Mucosa of stomach (tissue), 1 donor: Measurements from ENCODE around the gene ECHS1.
A peak's percentile ranks its signal among the peaks of the same experiment; 100 is the strongest.
"Not testable (repeated sequence)": the region's sequence is repeated elsewhere in the genome, so short reads cannot be mapped to it uniquely, and the experiment has no call there.

Experiments
- H3K27me3 ChIP-seq: one replicate; pipeline ENCODE4 v1.7.0; 2013; ENCODE audit warnings: mild to moderate bottlenecking, low read length; ENCODE audit not compliant: control insufficient read depth, insufficient read depth
- H3K36me3 ChIP-seq: one replicate; pipeline ENCODE4 v1.7.0; 2013; ENCODE audit warnings: low read length; ENCODE audit not compliant: control insufficient read depth, insufficient read depth
- H3K4me1 ChIP-seq: one replicate; pipeline ENCODE4 v1.7.0; 2013; ENCODE audit warnings: mild to moderate bottlenecking, low read length; ENCODE audit not compliant: control insufficient read depth, insufficient read depth
- H3K4me3 ChIP-seq: one replicate; pipeline ENCODE4 v1.7.0; 2013; ENCODE audit warnings: low read length
- H3K9ac ChIP-seq: one replicate; pipeline ENCODE4 v1.7.0; 2013; ENCODE audit warnings: mild to moderate bottlenecking, low read length, moderate library complexity
- H3K9me3 ChIP-seq: one replicate; pipeline ENCODE4 v1.7.0; 2013; ENCODE audit warnings: mild to moderate bottlenecking, low read length, moderate library complexity; ENCODE audit not compliant: control insufficient read depth
- donor health status: Pancreatic carcinoma.

ECHS1 gene

GRCh38 chr10:133394801-133395221, 21.7 kb upstream of the ECHS1 start:
- Histone ChIP-seq H3K9ac (peak overlapping the region; percentile 90), H3K9me3 (no peaks in the 10 kb centered on the region), H3K36me3 (no peaks in the 10 kb centered on the region), H3K4me3 (peak overlapping the region; percentile 60), H3K4me1 (peaks cover 6% of the 10 kb centered on the region), H3K27me3 (no peaks in the 10 kb centered on the region)

- Histone ChIP-seq H3K27me3 (no peaks in the 10 kb centered on the region), H3K4me3 (peak within 1 kb of the TSS; percentile 60), H3K9ac (peak within 1 kb of the TSS; percentile 90), H3K4me1 (peaks cover 6% of the 10 kb centered on the region), H3K36me3 (no peaks in the 10 kb centered on the region), H3K9me3 (no peaks in the 10 kb centered on the region)
These were observed 21.0 kb upstream of the ECHS1 start, which contains the start of gene MTG1 for GRCh38 chr10:133394064-133394663. MTG1 (plus strand) TSS chr10:133394157; CDS start chr10:133394221, 64 bp downstream.

- no peaks in the 10 kb centered on the region for H3K9me3 ChIP-seq
- peak overlapping the region; percentile 31 for H3K9ac ChIP-seq
- H3K4me3 ChIP-seq: peak overlapping the region; percentile 60
- H3K4me1 ChIP-seq: peaks cover 6% of the 10 kb centered on the region
- H3K27me3 ChIP-seq: no peaks in the 10 kb centered on the region
- no peaks in the 10 kb centered on the region for H3K36me3 ChIP-seq
These were observed 20.4 kb upstream of the ECHS1 start for GRCh38 chr10:133393401-133394063.

DNA sequence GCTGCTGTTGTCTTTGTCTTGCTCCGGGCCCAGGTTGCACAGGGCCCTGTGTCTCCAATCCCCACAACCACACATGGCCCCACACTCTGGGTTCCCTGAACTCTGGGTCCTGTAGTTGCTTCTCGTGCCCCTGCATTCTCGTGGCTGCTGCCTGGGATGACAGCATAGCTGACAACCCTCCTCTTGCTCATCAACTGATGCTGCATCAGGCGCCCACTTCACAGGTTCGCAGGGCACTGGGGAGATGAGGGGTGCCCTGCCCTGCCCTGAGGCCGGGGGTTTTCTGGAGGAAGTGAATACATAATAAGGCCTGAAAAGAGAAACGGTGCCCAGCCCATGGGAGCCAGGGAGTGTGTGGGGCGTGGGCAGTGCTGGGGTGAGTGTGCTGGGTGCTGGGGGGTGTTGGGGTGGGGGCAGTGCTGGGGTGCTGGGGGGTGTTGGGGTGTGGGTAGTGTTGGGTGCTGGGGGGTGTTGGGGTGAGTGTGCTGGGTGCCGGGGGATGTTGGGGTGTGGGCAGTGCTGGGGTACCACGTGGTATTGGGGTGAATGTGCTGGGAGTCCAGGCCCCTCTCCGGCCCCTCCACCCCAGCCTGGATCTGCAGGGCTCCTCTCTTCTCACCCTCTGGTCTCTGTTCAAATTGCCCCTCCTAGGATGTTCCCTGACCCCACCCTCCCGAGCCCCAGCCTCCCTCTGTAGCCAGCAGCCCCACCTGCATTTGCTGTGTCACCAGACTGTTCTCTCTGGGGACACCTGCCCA, 18.8 kb upstream of the ECHS1 start:
- H3K4me1 ChIP-seq: peaks cover 6% of the 10 kb centered on the region
- H3K9ac ChIP-seq: no peak overlapping the region
- H3K9me3 ChIP-seq: no peaks in the 10 kb centered on the region
- no peaks in the 10 kb centered on the region for H3K27me3 ChIP-seq
- no peaks in the 10 kb centered on the region for H3K36me3 ChIP-seq
- no peak overlapping the region for H3K4me3 ChIP-seq

DNA sequence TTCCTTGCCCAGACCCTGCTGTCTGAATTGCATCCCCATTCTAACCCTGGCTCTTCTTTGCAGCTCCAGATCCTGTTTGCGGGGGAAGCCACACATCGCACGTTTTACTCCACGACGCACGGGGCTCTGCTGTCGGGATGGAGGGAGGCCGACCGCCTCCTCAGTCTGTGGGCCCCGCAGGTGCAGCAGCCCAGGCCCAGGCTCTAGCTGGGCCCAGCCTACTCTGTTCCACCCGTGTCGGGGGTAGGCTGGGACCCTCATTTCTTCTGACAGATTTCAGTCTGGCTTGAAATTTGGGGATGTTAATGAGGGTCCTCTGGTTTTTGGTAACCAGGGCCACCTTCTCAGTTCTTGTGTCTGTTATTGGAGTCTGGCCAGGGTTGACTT, 18.1 kb upstream of the ECHS1 start:
- Histone ChIP-seq H3K4me3 (no peak overlapping the region), H3K9me3 (no peaks in the 10 kb centered on the region), H3K36me3 (no peaks in the 10 kb centered on the region), H3K9ac (no peak overlapping the region), H3K27me3 (no peaks in the 10 kb centered on the region), H3K4me1 (peaks cover 6% of the 10 kb centered on the region)

DNA sequence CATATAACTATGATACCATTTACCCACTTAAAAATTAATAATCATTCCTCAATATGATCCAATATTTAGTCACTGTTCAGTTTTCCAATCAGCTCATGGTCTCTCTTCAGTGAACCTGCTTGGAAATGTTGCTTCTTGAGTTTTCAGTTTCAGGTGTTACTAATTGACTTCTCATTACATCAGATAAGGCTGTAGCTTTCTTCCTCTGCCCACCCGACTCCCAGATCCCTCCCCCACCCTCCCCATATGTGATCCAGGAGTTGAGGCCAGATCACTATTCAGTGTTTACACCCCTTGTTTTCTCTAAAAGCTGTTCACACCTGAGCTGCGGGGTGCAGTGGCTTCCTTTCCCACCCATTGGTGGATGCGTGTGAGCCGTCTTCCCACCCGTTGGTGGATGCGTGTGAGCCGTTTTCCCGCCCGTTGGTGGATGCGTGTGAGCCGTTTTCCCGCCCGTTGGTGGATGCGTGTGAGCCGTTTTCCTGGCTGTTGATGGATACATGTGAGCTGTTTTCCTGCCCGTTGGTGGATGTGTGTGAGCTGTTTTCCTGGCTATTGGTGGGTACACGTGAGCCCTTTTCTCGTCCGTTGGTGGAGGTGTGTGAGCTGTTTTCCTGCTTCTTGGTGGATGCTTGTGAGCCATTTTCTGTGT, 17.6 kb upstream of the ECHS1 start:
- peaks cover 6% of the 10 kb centered on the region for H3K4me1 ChIP-seq
- no peaks in the 10 kb centered on the region for H3K36me3 ChIP-seq
- no peaks in the 10 kb centered on the region for H3K27me3 ChIP-seq
- no peak overlapping the region for H3K4me3 ChIP-seq
- no peak overlapping the region for H3K9ac ChIP-seq
- no peaks in the 10 kb centered on the region for H3K9me3 ChIP-seq

DNA sequence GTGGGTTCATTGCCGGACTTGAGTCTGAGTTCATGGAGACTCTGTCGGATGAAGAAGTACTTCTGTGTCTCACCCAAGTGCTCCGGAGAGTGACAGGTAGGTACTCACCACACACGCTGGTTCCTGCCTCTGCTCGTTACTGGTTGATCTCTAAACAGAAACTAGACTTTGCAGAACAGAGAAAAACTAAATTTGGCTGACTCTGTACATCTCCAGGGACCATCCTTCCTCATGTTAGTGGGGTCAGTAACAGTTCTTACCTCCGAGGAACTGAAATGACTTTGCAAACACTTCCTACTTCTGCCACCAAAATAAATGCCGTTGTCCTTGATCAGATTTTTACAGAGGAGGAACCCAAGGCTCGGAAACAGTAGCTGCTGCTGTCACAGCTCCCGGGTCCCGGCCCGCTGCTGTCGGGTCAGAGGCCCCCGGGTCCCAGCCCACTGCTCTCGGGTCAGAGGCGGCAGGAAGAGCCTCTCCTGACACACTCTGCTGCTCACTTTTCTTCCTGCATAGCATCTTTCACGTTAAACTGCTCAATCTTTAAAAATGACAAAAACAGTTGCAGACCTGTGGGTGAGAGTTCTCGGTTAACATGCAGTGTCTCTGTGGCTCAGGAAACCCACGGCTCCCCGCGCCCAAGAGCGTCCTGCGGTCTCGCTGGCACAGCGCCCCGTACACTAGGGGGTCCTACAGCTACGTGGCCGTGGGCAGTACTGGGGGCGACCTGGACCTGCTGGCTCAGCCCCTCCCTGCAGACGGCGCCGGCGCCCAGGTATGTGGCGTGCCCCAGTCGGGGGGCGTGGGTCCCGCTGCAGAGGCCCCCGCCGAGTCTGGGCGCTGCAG, 16.0 kb upstream of the ECHS1 start:
- H3K9me3 ChIP-seq: no peaks in the 10 kb centered on the region
- peak overlapping the region; percentile 15 for H3K9ac ChIP-seq
- no peak overlapping the region for H3K4me3 ChIP-seq
- H3K27me3 ChIP-seq: no peaks in the 10 kb centered on the region
- no peaks in the 10 kb centered on the region for H3K36me3 ChIP-seq
- no peaks in the 10 kb centered on the region for H3K4me1 ChIP-seq

- H3K9ac ChIP-seq: no peak overlapping the region
- H3K4me3 ChIP-seq: no peak overlapping the region
- H3K36me3 ChIP-seq: no peaks in the 10 kb centered on the region
- no peaks in the 10 kb centered on the region for H3K27me3 ChIP-seq
- H3K4me1 ChIP-seq: no peaks in the 10 kb centered on the region
- H3K9me3 ChIP-seq: no peaks in the 10 kb centered on the region
These were observed 15.2 kb upstream of the ECHS1 start for GRCh38 chr10:133388236-133388972.

GRCh38 chr10:133386951-133387350, 13.8 kb upstream of the ECHS1 start:
- not testable (repeated sequence) for H3K36me3 ChIP-seq, H3K9ac ChIP-seq, H3K4me1 ChIP-seq

GRCh38 chr10:133385214-133385613, 12.1 kb upstream of the ECHS1 start:
- H3K36me3 ChIP-seq: no peaks in the 10 kb centered on the region
- H3K4me3 ChIP-seq: no peak overlapping the region
- H3K9ac ChIP-seq: no peak overlapping the region
- no peaks in the 10 kb centered on the region for H3K27me3 ChIP-seq
- no peaks in the 10 kb centered on the region for H3K9me3 ChIP-seq
- no peaks in the 10 kb centered on the region for H3K4me1 ChIP-seq

More at GRCh38 chr10:133386951-133387350, 13.8 kb upstream of the ECHS1 start:
- not testable (repeated sequence) for H3K27me3 ChIP-seq, H3K9me3 ChIP-seq, H3K4me3 ChIP-seq

- H3K4me3 ChIP-seq: no peak overlapping the region
- H3K4me1 ChIP-seq: no peaks in the 10 kb centered on the region
- no peak overlapping the region for H3K9ac ChIP-seq
- no peaks in the 10 kb centered on the region for H3K27me3 ChIP-seq
- no peaks in the 10 kb centered on the region for H3K36me3 ChIP-seq
- H3K9me3 ChIP-seq: no peaks in the 10 kb centered on the region
These were observed 10.9 kb upstream of the ECHS1 start for GRCh38 chr10:133384071-133384470.
